Measurements from ENCODE around the gene MYRIP. TPM values are rescaled to one million over a fixed set of nuclear protein-coding genes. Genes with fewer than 3 reads are reported as not detected.

Gene MYRIP
- total and polyA plus RNA-seq, 2 experiments from 2014 or later = 1.5 to 1.8 TPM

DNA sequence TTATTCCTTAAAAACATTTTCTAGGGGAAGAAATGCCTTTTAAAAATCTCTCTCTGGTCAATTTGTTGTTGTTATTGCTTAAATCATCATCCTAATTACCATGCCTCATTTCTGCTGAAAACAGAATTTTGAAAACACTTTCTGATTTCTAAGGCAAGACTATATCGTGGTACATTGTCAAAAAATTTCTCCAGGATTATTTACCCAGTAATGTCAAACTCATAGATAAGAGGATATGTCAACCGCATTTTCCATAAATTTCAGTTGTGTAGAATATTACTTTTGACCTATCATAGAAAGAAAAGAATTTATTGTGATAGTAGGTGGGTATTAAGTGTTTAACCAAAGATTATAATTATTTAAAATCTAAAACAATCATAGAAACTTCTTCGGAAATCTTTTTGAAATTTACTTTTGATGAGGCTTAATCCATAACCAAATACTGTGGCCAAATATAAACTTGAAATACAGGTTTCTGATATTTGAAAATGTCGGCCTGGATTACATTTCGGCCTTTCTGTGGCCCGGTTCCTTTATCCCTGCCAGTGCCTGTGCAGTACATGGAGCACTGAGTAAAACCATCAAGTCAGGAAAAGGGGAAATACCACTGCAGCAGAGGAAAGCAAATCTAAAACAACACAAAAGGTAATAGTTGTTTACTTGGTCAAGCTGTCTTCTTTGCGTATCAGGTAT, 173.4 kb downstream of the MYRIP start:
- no peak for DNase-seq (ENCODE audit: low spot score)
- TF ChIP-seq, protein P1, sequence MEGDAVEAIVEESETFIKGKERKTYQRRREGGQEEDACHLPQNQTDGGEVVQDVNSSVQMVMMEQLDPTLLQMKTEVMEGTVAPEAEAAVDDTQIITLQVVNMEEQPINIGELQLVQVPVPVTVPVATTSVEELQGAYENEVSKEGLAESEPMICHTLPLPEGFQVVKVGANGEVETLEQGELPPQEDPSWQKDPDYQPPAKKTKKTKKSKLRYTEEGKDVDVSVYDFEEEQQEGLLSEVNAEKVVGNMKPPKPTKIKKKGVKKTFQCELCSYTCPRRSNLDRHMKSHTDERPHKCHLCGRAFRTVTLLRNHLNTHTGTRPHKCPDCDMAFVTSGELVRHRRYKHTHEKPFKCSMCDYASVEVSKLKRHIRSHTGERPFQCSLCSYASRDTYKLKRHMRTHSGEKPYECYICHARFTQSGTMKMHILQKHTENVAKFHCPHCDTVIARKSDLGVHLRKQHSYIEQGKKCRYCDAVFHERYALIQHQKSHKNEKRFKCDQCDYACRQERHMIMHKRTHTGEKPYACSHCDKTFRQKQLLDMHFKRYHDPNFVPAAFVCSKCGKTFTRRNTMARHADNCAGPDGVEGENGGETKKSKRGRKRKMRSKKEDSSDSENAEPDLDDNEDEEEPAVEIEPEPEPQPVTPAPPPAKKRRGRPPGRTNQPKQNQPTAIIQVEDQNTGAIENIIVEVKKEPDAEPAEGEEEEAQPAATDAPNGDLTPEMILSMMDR (conservative IDR thresholded peaks at IDR 0.05; ENCODE audit: low read depth in 2 of 2) = no peak
- TF ChIP-seq JUNB (IDR thresholded peaks at IDR 0.05; ENCODE audit: unreplicated experiment) = no peak
- peaks cover 10% of the 10 kb centered on the region for H3K9me3 Mint-ChIP-seq

DNA sequence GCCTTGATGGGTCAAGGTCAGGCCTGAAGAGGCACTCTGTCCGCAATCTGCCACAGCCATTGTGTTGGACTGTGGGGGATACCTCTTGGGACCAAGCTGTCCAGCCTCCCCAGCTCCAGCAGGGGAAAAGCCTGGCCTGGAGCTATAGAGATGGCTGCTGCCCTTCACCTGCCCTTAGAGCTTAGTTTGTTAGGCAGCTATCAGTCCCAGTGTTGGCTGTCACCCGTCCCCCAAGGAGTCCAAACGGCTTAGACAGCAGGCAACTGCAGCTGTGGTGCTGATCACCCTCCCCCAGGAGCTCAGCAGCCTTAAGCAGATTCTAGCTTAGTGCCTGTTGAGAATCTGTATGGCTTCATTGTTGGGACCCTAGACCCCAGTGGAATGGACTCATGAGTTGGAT, 180.3 kb downstream of the MYRIP start:
- Histone ChIP-seq H3F3A (replicated peaks; ENCODE audit: low read depth) (no peaks in the 10 kb centered on the region), H3K4me1 (ENCODE audit: insufficient read depth) (no peaks in the 10 kb centered on the region), H2AFZ (no peak overlapping the region), H3K4me2 (no peak overlapping the region), H3K27ac (ENCODE audit: low read depth) (no peak overlapping the region), H3K79me2 (replicated peaks; ENCODE audit: insufficient read depth) (no peaks in the 10 kb centered on the region), H3K9me2 (ENCODE audit: insufficient read depth) (no peaks in the 10 kb centered on the region), H3K36me3 (ENCODE audit: insufficient read depth) (no peaks in the 10 kb centered on the region), H3K27me3 (ENCODE audit: insufficient read depth) (no peaks in the 10 kb centered on the region), H4K20me1 (replicated peaks; ENCODE audit: insufficient read depth) (no peaks in the 10 kb centered on the region), H3K4me3 (no peak overlapping the region)
- Mint-ChIP-seq H3K9me3 (peaks cover 72% of the 10 kb centered on the region), H3K27ac (no peak overlapping the region), H3K36me3 (ENCODE audit: low read depth) (peaks cover 49% of the 10 kb centered on the region), H3K27me3 (ENCODE audit: insufficient read depth, low read depth, poor library complexity) (peaks cover 3% of the 10 kb centered on the region), H3K4me3 (no peak overlapping the region), H3K4me1 (no peaks in the 10 kb centered on the region; the same call in 2 of the 3 replicates)
- ATAC-seq (no peak), DNase-seq (ENCODE audit: low spot score) (no peak)
- TF ChIP-seq, protein P1 (conservative IDR thresholded peaks at IDR 0.05; ENCODE audit: low read depth in 2 of 2) = no peak
- TF ChIP-seq CREB1 (CRISPR knock-in tag; IDR thresholded peaks at IDR 0.05; ENCODE audit: low read depth) = no peak
- TF ChIP-seq, protein P2, sequence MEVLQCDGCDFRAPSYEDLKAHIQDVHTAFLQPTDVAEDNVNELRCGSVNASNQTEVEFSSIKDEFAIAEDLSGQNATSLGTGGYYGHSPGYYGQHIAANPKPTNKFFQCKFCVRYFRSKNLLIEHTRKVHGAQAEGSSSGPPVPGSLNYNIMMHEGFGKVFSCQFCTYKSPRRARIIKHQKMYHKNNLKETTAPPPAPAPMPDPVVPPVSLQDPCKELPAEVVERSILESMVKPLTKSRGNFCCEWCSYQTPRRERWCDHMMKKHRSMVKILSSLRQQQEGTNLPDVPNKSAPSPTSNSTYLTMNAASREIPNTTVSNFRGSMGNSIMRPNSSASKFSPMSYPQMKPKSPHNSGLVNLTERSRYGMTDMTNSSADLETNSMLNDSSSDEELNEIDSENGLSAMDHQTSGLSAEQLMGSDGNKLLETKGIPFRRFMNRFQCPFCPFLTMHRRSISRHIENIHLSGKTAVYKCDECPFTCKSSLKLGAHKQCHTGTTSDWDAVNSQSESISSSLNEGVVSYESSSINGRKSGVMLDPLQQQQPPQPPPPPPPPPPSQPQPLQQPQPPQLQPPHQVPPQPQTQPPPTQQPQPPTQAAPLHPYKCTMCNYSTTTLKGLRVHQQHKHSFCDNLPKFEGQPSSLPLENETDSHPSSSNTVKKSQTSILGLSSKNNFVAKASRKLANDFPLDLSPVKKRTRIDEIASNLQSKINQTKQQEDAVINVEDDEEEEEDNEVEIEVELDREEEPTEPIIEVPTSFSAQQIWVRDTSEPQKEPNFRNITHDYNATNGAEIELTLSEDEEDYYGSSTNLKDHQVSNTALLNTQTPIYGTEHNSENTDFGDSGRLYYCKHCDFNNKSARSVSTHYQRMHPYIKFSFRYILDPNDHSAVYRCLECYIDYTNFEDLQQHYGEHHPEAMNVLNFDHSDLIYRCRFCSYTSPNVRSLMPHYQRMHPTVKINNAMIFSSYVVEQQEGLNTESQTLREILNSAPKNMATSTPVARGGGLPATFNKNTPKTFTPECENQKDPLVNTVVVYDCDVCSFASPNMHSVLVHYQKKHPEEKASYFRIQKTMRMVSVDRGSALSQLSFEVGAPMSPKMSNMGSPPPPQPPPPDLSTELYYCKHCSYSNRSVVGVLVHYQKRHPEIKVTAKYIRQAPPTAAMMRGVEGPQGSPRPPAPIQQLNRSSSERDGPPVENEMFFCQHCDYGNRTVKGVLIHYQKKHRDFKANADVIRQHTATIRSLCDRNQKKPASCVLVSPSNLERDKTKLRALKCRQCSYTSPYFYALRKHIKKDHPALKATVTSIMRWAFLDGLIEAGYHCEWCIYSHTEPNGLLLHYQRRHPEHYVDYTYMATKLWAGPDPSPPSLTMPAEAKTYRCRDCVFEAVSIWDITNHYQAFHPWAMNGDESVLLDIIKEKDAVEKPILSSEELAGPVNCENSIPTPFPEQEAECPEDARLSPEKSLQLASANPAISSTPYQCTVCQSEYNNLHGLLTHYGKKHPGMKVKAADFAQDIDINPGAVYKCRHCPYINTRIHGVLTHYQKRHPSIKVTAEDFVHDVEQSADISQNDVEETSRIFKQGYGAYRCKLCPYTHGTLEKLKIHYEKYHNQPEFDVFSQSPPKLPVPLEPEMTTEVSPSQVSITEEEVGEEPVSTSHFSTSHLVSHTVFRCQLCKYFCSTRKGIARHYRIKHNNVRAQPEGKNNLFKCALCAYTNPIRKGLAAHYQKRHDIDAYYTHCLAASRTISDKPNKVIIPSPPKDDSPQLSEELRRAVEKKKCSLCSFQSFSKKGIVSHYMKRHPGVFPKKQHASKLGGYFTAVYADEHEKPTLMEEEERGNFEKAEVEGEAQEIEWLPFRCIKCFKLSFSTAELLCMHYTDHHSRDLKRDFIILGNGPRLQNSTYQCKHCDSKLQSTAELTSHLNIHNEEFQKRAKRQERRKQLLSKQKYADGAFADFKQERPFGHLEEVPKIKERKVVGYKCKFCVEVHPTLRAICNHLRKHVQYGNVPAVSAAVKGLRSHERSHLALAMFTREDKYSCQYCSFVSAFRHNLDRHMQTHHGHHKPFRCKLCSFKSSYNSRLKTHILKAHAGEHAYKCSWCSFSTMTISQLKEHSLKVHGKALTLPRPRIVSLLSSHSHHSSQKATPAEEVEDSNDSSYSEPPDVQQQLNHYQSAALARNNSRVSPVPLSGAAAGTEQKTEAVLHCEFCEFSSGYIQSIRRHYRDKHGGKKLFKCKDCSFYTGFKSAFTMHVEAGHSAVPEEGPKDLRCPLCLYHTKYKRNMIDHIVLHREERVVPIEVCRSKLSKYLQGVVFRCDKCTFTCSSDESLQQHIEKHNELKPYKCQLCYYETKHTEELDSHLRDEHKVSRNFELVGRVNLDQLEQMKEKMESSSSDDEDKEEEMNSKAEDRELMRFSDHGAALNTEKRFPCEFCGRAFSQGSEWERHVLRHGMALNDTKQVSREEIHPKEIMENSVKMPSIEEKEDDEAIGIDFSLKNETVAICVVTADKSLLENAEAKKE (CRISPR knock-in tag; IDR thresholded peaks at IDR 0.05) = no peak
- TF ChIP-seq EZH2 (IDR thresholded peaks at IDR 0.05; ENCODE audit: low read depth, unreplicated experiment) = no peak
- TF ChIP-seq POLR2AphosphoS5 (IDR thresholded peaks at IDR 0.05; ENCODE audit: low read depth) = no peak
- TF ChIP-seq ZNF331 (CRISPR knock-in tag; IDR thresholded peaks at IDR 0.05; ENCODE audit: low read depth) = no peak
- TF ChIP-seq ZNF114 (CRISPR knock-in tag; IDR thresholded peaks at IDR 0.05) = no peak
- TF ChIP-seq, protein P3, sequence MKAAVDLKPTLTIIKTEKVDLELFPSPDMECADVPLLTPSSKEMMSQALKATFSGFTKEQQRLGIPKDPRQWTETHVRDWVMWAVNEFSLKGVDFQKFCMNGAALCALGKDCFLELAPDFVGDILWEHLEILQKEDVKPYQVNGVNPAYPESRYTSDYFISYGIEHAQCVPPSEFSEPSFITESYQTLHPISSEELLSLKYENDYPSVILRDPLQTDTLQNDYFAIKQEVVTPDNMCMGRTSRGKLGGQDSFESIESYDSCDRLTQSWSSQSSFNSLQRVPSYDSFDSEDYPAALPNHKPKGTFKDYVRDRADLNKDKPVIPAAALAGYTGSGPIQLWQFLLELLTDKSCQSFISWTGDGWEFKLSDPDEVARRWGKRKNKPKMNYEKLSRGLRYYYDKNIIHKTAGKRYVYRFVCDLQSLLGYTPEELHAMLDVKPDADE (IDR thresholded peaks at IDR 0.05) = no peak
- no peak for TF ChIP-seq NANOG (IDR thresholded peaks at IDR 0.05; ENCODE audit: borderline replicate concordance)

More for the DNA sequence above, 173.4 kb downstream of the MYRIP start:
- peaks cover 2% of the 10 kb centered on the region for H3K27me3 Mint-ChIP-seq (ENCODE audit: insufficient read depth, low read depth, poor library complexity)
- Histone ChIP-seq H2AFZ (no peak overlapping the region), H3K79me2 (replicated peaks; ENCODE audit: insufficient read depth) (no peaks in the 10 kb centered on the region), H3K27ac (ENCODE audit: low read depth) (no peak overlapping the region), H3K4me3 (no peak overlapping the region), H3K27me3 (ENCODE audit: insufficient read depth) (no peaks in the 10 kb centered on the region), H3K9me2 (ENCODE audit: insufficient read depth) (no peaks in the 10 kb centered on the region), H3K4me2 (no peak overlapping the region), H3K4me1 (ENCODE audit: insufficient read depth) (peaks cover 5% of the 10 kb centered on the region; the same call in 1 of the 2 replicates), H4K20me1 (replicated peaks; ENCODE audit: insufficient read depth) (no peaks in the 10 kb centered on the region), H3K36me3 (ENCODE audit: insufficient read depth) (no peaks in the 10 kb centered on the region), H3F3A (replicated peaks; ENCODE audit: low read depth) (no peaks in the 10 kb centered on the region)
- ATAC-seq = no peak
- peaks cover 4% of the 10 kb centered on the region; the same call in 2 of the 3 replicates for H3K4me1 Mint-ChIP-seq
- no peak overlapping the region for H3K27ac Mint-ChIP-seq
- H3K36me3 Mint-ChIP-seq (ENCODE audit: low read depth) = no peaks in the 10 kb centered on the region; the same call in 2 of the 3 replicates
- no peak overlapping the region for H3K4me3 Mint-ChIP-seq
